HepG2 (cell line): Measurements from ENCODE around the gene ELMO2. TPM values are rescaled to one million over a fixed set of nuclear protein-coding genes. Genes with fewer than 3 reads are reported as not detected.

Source experiments
- ATM ChIP-seq: fragments of 450-650 bp; IDR thresholded peaks from 2 replicates; pipeline ENCODE4 v1.7.1; 2017; ENCODE audit warnings: mild to moderate bottlenecking, borderline replicate concordance
- DR1 ChIP-seq: sonication (generic); formaldehyde crosslinking; IDR thresholded peaks from 2 replicates; pipeline ENCODE4 v1.8.0; 2021; ENCODE audit warnings: mild to moderate bottlenecking, missing genetic modification reagents, inconsistent platforms
- ELF4 ChIP-seq: sonication (generic); formaldehyde crosslinking; IDR thresholded peaks from 2 replicates; pipeline ENCODE4 v1.5.0; 2020; ENCODE audit warnings: missing genetic modification reagents, mild to moderate bottlenecking, moderate library complexity, borderline replicate concordance
- FLYWCH1 ChIP-seq: sonication (generic); formaldehyde crosslinking; IDR thresholded peaks from 2 replicates; pipeline ENCODE4 v1.8.1; 2023; ENCODE audit warnings: mild to moderate bottlenecking, missing genetic modification reagents
- KDM1A ChIP-seq: IDR thresholded peaks from 2 replicates; pipeline ENCODE4 v1.6.1; 2016; ENCODE audit warnings: missing compliant biosample characterization
- MTF2 ChIP-seq: sonication (generic); formaldehyde crosslinking; IDR thresholded peaks from 2 replicates; pipeline ENCODE4 v1.5.0; 2020; ENCODE audit warnings: missing genetic modification reagents, borderline replicate concordance
- NFKB2 ChIP-seq: sonication (generic); formaldehyde crosslinking; IDR thresholded peaks from 2 replicates; pipeline ENCODE4 v1.4.0; 2020; ENCODE audit warnings: missing genetic modification reagents, borderline replicate concordance
- PHF8 ChIP-seq: sonication (generic); formaldehyde crosslinking; IDR thresholded peaks from 2 replicates; pipeline ENCODE4 v1.5.0; 2020; ENCODE audit warnings: missing genetic modification reagents
- POGZ ChIP-seq: sonication (generic); formaldehyde crosslinking; IDR thresholded peaks from 2 replicates; pipeline ENCODE4 v1.4.0; 2020; ENCODE audit warnings: mild to moderate bottlenecking, missing genetic modification reagents
- POLR2AphosphoS5 ChIP-seq: IDR thresholded peaks from 2 replicates; pipeline ENCODE4 v1.6.1; 2012; ENCODE audit warnings: low read depth, low read length
- RAD21 ChIP-seq: fragments of 450-650 bp; formaldehyde crosslinking; IDR thresholded peaks from 2 replicates; pipeline ENCODE4 v1.5.0; 2020; ENCODE audit warnings: mild to moderate bottlenecking
- U2AF2 ChIP-seq: fragments of 200-400 bp; formaldehyde crosslinking; IDR thresholded peaks from 2 replicates; pipeline ENCODE4 v1.6.1; 2017; ENCODE audit warnings: low read depth, mild to moderate bottlenecking, low read length
- ZNF235 ChIP-seq: sonication (generic); formaldehyde crosslinking; IDR thresholded peaks from 2 replicates; pipeline ENCODE4 v1.8.1; 2023; ENCODE audit warnings: mild to moderate bottlenecking, missing genetic modification reagents, borderline replicate concordance
- ZNF549 ChIP-seq: sonication (generic); formaldehyde crosslinking; IDR thresholded peaks from 2 replicates; pipeline ENCODE4 v1.5.0; 2020; ENCODE audit warnings: missing genetic modification reagents
- ZNF703 ChIP-seq: sonication (generic); formaldehyde crosslinking; IDR thresholded peaks from 2 replicates; pipeline ENCODE4 v1.5.1; 2020; ENCODE audit warnings: missing genetic modification reagents, mild to moderate bottlenecking, moderate library complexity, borderline replicate concordance
- ZNF891 ChIP-seq: sonication (generic); formaldehyde crosslinking; IDR thresholded peaks from 2 replicates; pipeline ENCODE4 v1.5.0; 2020; ENCODE audit warnings: mild to moderate bottlenecking, missing genetic modification reagents
- polyA plus RNA-seq, 8 experiments: library from polyadenylated mRNA; depleted of rRNA in 3 of 8; stranded (reverse) in 7 of 8; unstranded in 1 of 8; fragments of >200 nt; fragmentation: Illumina TruSeq in 4 of 8; extraction: Trizol in 4 of 8; gene quantifications; 2 replicates each; pipeline versions ENCODE4 v1.2.1 to v1.2.3, GENCODE V29; 2011 to 2016; ENCODE audit warnings: low read depth in 4 of 8, missing spikeins in 1 of 8, mixed read lengths in 1 of 8; ENCODE audit not compliant: insufficient read depth in 1 of 8
- total RNA-seq, 5 experiments: library from RNA; depleted of rRNA; stranded (reverse); fragments of >200 nt; fragmentation: Illumina TruSeq; extraction: Trizol; gene quantifications; 2 replicates each; pipeline ENCODE4 v1.2.3, GENCODE V29; 2016; ENCODE audit warnings: low read depth in 1 of 5
- TF ChIP-seq, protein P1 (sequence below): sonication (generic); formaldehyde crosslinking; IDR thresholded peaks from 2 replicates; pipeline ENCODE4 v1.5.1; 2020; ENCODE audit warnings: missing genetic modification reagents, mild to moderate bottlenecking, borderline replicate concordance
- TF ChIP-seq, protein P2 (sequence below): sonication (generic); formaldehyde crosslinking; IDR thresholded peaks from 2 replicates; pipeline ENCODE4 v1.4.0; 2020; ENCODE audit warnings: missing genetic modification reagents; ENCODE audit errors: not compliant biosample characterization
- TF ChIP-seq, protein P3 (sequence below): fragments of 450-650 bp; IDR thresholded peaks from 2 replicates; pipeline ENCODE4 v1.6.1; 2017
- TF ChIP-seq, protein P4 (sequence below), 2 experiments: sonication (generic) in 1 of 2; formaldehyde crosslinking in 1 of 2; IDR thresholded peaks; 2 replicates each; pipeline versions ENCODE4 v1.4.0 to v1.6.1; 2016 to 2020; ENCODE audit warnings: borderline replicate concordance in 1 of 2, low read depth in 1 of 2, mild to moderate bottlenecking in 1 of 2, missing genetic modification reagents in 1 of 2

The ELMO2 gene
- total and polyA plus RNA-seq, 2 of the 13 experiments (the other 11 are each of a cell fraction or from before 2014, with no cell fraction given), result 30.6 to 35.7 TPM

DNA sequence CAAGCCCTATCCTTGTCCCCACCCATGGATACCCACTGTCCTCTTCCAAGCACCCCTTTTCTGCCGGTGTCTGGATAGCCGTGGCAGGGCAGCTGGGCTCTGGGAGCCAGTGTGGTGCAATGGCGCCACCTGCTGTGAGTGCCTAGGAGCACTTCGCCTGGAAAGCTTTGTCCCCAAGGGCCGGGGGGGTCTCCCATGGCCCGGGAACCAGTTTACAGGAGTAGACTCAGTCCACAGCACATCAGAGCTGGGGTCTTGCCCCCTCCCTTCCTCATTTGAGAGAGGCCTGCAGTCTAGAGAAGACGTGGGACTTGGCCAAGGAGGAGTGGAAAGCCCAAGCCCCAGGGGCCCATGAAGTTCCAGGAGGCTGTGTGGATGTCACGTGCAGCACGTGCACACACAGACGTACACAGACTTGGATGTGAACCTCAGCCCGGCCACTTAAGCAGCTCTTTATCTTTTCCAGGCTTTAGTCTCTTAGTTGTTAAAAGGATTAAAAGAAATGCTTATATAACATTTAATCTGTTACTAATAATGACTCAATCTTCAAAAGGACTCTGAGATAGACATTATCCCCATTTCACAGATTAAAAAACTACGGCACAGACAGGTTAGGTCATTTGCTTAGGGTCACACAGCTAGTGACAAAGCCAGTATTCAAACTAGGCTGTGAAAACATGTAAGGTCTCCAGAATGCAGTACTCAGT, 57.2 kb downstream of the ELMO2 start (continued):
- TF ChIP-seq, protein P1, sequence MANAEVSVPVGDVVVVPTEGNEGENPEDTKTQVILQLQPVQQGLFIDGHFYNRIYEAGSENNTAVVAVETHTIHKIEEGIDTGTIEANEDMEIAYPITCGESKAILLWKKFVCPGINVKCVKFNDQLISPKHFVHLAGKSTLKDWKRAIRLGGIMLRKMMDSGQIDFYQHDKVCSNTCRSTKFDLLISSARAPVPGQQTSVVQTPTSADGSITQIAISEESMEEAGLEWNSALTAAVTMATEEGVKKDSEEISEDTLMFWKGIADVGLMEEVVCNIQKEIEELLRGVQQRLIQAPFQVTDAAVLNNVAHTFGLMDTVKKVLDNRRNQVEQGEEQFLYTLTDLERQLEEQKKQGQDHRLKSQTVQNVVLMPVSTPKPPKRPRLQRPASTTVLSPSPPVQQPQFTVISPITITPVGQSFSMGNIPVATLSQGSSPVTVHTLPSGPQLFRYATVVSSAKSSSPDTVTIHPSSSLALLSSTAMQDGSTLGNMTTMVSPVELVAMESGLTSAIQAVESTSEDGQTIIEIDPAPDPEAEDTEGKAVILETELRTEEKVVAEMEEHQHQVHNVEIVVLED, result no peak
- TF ChIP-seq ZNF703 (CRISPR knock-in tag) (no peak), DR1 (CRISPR knock-in tag) (no peak), FLYWCH1 (CRISPR knock-in tag) (no peak), ATM (no peak), ZNF235 (CRISPR knock-in tag) (no peak), POGZ (CRISPR knock-in tag) (no peak), ZNF891 (peak; percentile 46; the same call in 1 of the 2 replicates), POLR2AphosphoS5 (no peak), MTF2 (CRISPR knock-in tag) (no peak; the same call in 1 of the 2 replicates), ELF4 (CRISPR knock-in tag) (no peak), ZNF549 (CRISPR knock-in tag) (no peak), PHF8 (CRISPR knock-in tag) (no peak), U2AF2 (no peak), RAD21 (CRISPR knock-in tag) (peak; percentile 87), NFKB2 (CRISPR knock-in tag) (no peak), KDM1A (CRISPR knock-in tag) (no peak)
- TF ChIP-seq, protein P2, sequence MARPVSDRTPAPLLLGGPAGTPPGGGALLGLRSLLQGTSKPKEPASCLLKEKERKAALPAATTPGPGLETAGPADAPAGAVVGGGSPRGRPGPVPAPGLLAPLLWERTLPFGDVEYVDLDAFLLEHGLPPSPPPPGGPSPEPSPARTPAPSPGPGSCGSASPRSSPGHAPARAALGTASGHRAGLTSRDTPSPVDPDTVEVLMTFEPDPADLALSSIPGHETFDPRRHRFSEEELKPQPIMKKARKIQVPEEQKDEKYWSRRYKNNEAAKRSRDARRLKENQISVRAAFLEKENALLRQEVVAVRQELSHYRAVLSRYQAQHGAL (CRISPR knock-in tag), result no peak
- TF ChIP-seq, protein P3, sequence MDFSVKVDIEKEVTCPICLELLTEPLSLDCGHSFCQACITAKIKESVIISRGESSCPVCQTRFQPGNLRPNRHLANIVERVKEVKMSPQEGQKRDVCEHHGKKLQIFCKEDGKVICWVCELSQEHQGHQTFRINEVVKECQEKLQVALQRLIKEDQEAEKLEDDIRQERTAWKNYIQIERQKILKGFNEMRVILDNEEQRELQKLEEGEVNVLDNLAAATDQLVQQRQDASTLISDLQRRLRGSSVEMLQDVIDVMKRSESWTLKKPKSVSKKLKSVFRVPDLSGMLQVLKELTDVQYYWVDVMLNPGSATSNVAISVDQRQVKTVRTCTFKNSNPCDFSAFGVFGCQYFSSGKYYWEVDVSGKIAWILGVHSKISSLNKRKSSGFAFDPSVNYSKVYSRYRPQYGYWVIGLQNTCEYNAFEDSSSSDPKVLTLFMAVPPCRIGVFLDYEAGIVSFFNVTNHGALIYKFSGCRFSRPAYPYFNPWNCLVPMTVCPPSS, result no peak
- TF ChIP-seq, protein P4, sequence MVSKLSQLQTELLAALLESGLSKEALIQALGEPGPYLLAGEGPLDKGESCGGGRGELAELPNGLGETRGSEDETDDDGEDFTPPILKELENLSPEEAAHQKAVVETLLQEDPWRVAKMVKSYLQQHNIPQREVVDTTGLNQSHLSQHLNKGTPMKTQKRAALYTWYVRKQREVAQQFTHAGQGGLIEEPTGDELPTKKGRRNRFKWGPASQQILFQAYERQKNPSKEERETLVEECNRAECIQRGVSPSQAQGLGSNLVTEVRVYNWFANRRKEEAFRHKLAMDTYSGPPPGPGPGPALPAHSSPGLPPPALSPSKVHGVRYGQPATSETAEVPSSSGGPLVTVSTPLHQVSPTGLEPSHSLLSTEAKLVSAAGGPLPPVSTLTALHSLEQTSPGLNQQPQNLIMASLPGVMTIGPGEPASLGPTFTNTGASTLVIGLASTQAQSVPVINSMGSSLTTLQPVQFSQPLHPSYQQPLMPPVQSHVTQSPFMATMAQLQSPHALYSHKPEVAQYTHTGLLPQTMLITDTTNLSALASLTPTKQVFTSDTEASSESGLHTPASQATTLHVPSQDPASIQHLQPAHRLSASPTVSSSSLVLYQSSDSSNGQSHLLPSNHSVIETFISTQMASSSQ (IDR thresholded peaks at IDR 0.05; ENCODE audit: low read depth), result no peak
- TF ChIP-seq, protein P4 (CRISPR knock-in tag; IDR thresholded peaks at IDR 0.05; ENCODE audit: borderline replicate concordance), result no peak
